ENCODE measurements around the gene FES.

The FES gene

DNA sequence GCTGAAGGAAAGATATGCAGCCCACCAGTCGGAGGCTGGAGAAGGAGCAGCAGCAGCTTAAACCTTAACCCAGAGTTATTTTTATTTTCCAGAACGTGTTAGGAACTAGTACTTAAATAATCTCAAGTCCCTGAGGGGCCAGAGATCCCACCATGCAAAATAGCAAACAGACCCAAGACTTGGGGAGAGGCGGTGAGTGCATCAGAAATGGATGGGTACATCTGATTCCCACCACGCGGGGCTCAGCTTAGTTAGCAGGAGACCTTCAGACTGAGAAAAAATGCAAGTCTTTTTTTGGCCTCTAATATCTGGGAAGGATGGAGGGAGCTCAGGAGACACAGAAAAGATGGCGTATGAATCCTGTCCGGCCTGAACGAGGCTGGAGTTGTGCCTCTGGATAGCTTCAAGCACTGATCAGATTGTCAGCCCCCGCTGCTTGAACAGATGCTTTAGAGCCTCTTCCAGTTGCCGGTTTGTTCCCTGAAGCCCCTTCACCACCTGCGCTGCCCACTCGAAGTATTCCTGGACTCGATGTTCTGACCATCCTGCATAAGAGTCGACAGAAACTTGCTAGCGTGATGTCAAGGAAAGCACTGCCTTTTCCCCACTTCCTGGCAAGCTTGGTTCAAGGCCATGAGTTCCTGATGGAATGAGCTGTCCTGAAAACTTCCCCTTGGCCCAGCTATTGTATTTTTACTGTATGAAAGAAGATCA, 46.7 kb downstream of the FES start:
- no peak for DNase-seq (ENCODE audit: low read depth in 2 of 2)

- no peak for DNase-seq (ENCODE audit: low read depth in 2 of 2)
These were observed 47.2 kb downstream of the FES start for GRCh38 chr15:90931575-90931827.

DNA sequence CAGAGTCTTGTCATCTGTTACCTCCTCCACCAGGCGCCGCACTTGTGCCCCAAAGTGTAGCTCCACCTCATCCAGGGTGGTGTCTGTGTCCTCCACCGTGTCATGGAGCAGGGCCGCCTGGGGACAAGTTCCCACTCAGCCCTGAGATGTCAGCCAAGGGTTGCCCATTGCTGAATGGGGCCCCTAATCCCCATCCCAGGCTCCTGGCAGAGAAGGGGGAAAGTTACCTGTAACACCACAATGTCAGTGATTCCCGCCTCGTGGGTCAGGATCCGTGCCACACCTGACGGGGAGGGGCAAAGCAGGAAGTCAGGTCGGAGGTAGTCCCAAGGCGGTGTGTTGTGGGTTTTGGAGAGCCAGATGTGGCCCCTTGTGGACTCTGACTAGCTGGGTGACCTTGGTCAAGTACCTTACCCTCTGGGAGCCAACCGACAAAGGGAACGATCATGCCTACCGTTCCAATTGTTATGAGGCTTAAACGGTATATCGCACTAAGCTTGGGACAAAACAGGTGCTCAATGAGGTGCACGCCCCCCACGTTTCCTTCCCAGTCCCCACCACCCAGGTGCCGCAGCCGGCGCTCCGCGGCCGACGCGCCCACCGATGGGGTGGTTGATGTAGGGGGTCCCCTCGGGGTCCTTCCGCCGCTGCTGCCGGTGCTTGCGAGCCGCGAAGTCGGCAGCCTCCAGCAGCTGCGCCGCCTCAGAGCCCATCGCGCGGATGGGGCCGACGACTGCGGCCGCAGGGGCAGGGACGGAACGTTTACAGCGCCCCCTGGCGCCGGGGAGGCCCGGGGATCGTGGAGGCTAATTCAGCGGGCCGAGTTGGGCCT, 47.7 kb downstream of the FES start, which contains the start of gene HDDC3:
Gene HDDC3, minus strand, starts transcription at position 722 of the 832 bp plus-strand sequence. Its CDS starts 9 bp downstream, at position 713.
- DNase-seq (ENCODE audit: low read depth in 2 of 2): peak; percentile 23 to 43

DNA sequence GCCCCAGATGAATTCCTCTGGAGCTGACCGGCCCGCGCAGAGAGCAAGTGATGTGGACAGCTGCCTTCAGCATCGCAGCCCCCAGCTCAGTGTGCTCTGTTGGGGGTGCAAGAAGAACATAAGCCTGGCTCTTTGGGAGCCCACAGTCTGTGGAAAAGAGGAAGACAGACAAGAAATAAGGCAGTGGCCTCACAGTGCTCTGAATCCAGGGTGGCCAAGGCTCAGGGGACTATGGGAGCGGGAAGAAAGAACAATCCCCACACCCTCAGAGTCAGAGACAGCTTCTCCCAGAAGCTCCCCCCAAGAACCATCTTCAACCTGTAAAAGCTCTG, 48.3 kb downstream of the FES start:
- no peak for DNase-seq (ENCODE audit: low read depth in 2 of 2)

DNA sequence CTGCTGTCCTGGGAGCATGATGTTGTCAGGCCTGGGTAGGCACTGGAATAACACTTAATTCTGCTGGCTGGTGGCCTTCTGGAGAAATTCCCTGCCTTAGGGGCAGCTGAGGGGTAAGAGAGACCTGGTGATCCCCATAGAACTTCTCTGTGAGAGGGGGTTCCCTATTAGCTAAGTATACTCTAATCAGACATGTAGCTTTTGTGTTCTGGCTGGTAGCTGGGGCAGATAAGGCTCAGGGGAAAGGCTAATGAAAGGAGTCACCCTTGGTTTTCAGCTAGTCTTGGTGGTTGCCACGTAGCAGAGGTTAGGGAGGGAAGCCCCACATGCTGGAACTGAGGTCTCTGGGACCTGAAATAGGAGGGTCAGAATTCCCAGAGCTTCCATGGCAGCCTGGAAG, 49.0 kb downstream of the FES start:
- no peak for DNase-seq (ENCODE audit: low read depth in 2 of 2)

DNA sequence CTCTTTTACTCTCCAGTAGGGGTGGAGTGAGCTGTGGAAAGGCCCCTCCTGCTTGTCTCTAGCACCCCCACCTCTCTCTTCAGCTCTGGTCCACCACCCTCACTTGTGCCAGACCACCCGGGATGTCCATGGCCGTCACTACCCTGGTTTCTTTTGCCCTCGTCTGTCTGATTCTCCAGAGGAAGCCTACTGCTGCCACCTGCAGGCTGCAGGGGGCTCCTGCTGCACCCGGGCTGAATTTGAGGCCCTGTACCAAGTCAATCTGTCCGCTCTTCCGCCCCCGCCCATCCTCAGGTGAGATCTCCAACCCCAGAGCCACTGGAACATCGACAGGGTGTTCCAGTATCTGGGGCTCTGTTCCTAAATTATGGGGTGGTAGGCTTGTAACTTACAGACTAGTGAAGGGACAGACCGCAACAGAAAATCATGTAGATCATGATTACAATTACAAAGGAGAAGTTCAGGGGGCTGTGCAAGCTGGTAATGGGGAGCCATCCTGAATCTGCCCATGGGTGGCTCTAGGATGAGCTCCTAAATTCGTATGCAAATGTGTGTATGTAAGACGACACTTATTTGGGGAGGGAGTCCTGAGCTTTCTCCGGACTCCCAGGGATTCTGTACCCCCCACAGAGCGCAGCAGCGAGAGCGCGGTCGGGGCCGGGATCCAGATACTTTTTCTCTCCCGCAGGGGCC, 50.1 kb downstream of the FES start:
- peak; percentile 29 to 36 for DNase-seq (ENCODE audit: low read depth in 2 of 2)

DNA sequence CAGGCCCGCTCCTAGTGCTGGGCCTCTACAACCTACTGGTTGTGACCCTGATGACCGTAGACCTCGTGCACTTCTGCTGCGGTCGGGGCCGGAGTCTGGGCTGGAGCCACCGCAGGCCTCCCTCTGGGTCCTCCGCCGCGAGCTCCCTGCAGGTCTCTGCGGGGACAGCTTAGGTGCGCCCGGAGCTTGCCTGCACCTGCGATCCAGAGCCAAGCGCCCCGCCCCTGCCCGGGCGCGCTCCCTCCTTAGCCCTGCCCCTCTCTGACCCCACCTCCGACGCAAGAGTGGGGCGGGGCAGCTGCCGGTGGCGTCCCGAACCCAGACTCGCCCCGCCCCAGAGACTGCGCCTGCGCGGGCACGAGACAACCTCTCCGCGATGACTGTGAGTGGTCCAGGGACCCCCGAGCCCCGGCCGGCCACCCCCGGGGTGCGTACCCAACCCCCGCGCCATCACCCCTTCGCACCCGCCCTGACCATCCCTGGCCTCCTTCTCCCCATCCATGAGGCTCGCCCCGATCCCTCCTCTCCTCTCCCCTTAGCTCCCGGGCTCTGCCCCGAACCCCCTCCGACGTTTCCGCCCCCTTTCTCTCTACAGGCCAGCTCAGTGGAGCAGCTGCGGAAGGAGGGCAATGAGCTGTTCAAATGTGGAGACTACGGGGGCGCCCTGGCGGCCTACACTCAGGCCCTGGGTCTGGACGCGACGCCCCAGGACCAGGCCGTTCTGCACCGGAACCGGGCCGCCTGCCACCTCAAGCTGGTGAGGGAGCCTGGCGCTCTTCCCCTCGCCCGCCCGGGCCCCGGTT, 50.8 kb downstream of the FES start, which contains the start of gene UNC45A:
Gene UNC45A, plus strand, starts transcription at position 337 of the 803 bp plus-strand sequence. Its CDS starts 40 bp downstream, at position 377.
- DNase-seq (ENCODE audit: low read depth in 2 of 2): peak; percentile 40

- no peak for DNase-seq (ENCODE audit: low read depth in 2 of 2)
These were observed 52.5 kb downstream of the FES start for GRCh38 chr15:90936823-90937222.

- DNase-seq (ENCODE audit: low read depth in 2 of 2): no peak
These were observed 54.0 kb downstream of the FES start for GRCh38 chr15:90938261-90938660.

DNA sequence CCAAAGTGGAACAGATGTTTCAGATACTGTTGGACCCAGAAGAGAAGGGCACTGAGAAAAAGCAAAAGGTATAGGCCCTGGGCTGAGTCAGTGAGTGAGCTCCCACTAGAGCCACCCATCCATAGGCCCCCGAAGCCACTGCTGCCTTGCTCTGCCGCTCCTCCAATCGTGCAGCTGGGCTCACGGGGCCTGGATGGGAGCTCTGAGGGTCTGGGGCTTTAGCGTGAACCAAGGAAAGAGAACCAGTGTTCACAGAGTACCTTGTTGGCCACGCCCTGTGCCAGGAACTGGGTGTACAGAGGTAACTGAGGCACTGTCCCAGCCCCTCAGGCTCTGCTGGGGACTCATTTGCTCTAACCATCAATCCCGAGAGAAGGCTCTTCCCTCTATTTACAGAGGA, 55.5 kb downstream of the FES start:
- no peak for DNase-seq (ENCODE audit: low read depth in 2 of 2)

- no peak for DNase-seq (ENCODE audit: low read depth in 2 of 2)
These were observed 56.7 kb downstream of the FES start for GRCh38 chr15:90941038-90941437.

- DNase-seq (ENCODE audit: low read depth in 2 of 2): no peak
These were observed 58.2 kb downstream of the FES start for GRCh38 chr15:90942354-90943120.

DNA sequence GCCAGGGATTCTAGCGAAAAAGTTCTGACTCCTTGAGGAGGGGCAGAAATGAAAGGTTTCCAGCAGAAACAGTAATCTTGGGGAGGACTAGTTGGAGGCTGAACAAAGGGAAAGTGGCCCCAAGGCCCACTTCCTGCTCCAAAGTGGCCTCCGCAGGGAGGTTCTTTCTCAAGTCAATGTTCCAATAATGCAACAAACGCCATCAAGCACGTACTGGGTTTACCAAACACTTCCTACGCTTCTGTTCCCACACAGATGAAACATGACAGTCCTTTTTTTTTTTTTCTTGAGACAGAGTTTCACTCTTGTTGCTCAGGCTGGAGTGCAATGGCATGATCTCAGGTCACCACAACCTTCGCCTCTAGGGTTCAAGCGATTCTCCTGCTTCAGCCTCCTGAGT, 60.8 kb downstream of the FES start:
- DNase-seq (ENCODE audit: low read depth in 2 of 2): no peak
